Astrocyte (in vitro differentiated cells and primary cell): ENCODE results near the gene SYCN.

Experiments
- EZH2 ChIP-seq: IDR thresholded peaks from 2 replicates; pipeline ENCODE4 v1.6.1; 2012; ENCODE audit warnings: mild to moderate bottlenecking, low read length, inconsistent platforms; ENCODE audit not compliant: insufficient read depth
- TF ChIP-seq, protein P1 (sequence below): IDR thresholded peaks from 2 replicates; pipeline ENCODE4 v1.5.1; 2011; ENCODE audit warnings: low read depth, mild to moderate bottlenecking, inconsistent platforms, low read length, moderate library complexity; ENCODE audit not compliant: insufficient read depth

DNA sequence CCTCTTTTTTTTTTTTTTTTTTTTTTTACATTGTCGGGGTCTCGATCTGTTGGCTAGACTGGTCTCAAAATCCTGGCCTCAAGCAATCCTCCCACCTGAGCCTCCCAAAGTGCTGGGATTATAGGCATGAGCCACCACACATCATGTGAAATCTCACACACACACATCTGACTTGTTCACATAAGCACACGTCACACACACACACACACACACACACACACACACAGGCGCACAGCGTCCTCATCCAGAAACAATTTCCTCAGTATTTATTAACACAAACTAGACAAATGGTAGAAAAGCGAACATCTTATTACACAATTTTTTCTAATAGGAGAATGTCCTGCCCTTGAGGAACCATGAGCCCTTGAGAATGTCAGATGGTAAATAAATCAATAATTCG is 5.1 kb upstream of the SYCN start:
- TF ChIP-seq, protein P1, sequence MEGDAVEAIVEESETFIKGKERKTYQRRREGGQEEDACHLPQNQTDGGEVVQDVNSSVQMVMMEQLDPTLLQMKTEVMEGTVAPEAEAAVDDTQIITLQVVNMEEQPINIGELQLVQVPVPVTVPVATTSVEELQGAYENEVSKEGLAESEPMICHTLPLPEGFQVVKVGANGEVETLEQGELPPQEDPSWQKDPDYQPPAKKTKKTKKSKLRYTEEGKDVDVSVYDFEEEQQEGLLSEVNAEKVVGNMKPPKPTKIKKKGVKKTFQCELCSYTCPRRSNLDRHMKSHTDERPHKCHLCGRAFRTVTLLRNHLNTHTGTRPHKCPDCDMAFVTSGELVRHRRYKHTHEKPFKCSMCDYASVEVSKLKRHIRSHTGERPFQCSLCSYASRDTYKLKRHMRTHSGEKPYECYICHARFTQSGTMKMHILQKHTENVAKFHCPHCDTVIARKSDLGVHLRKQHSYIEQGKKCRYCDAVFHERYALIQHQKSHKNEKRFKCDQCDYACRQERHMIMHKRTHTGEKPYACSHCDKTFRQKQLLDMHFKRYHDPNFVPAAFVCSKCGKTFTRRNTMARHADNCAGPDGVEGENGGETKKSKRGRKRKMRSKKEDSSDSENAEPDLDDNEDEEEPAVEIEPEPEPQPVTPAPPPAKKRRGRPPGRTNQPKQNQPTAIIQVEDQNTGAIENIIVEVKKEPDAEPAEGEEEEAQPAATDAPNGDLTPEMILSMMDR = no peak
- TF ChIP-seq EZH2 = no peak
